ENCODE results near the gene TCF15. TPM values are rescaled to one million over a fixed set of nuclear protein-coding genes. Genes with fewer than 3 reads are reported as not detected.
A peak's percentile ranks its signal among the peaks of the same experiment; 100 is the strongest.

Gene TCF15
- total and polyA plus RNA-seq, 2 of the 13 experiments (the other 11 are each of a cell fraction or from before 2014, with no cell fraction given), result not detected

GRCh38 chr20:652615-653109 lies 42.6 kb upstream of the TCF15 start (continued):
- TF ChIP-seq ZNF513 (CRISPR knock-in tag; conservative IDR thresholded peaks at IDR 0.05) (no peak), ZBTB2 (CRISPR knock-in tag; IDR thresholded peaks at IDR 0.05; ENCODE audit: low read depth) (no peak), ZNF639 (CRISPR knock-in tag; conservative IDR thresholded peaks at IDR 0.05) (no peak), EP300 (IDR thresholded peaks at IDR 0.05; ENCODE audit: low read depth in 2 of 2, low read length in 2 of 2) (no peak), EP300 (CRISPR knock-in tag; IDR thresholded peaks at IDR 0.05; ENCODE audit: borderline replicate concordance) (no peak), FOXO1 (CRISPR knock-in tag; IDR thresholded peaks at IDR 0.05) (no peak), SNAPC5 (CRISPR knock-in tag; IDR thresholded peaks at IDR 0.05; ENCODE audit: borderline replicate concordance) (no peak), ZNF850 (CRISPR knock-in tag; conservative IDR thresholded peaks at IDR 0.05) (no peak; the same call in 1 of the 2 replicates), SNAPC2 (CRISPR knock-in tag; IDR thresholded peaks at IDR 0.05) (peak; percentile 15; the same call in 1 of the 2 replicates), ATRX (CRISPR knock-in tag; IDR thresholded peaks at IDR 0.05; ENCODE audit: borderline replicate concordance) (no peak), BCLAF1 (IDR thresholded peaks at IDR 0.05) (no peak), ZMYM2 (CRISPR knock-in tag; IDR thresholded peaks at IDR 0.05) (no peak), FOXA1 (IDR thresholded peaks at IDR 0.05) (no peak), FOXA1 (CRISPR knock-in tag; IDR thresholded peaks at IDR 0.05) (no peak), EHMT2 (IDR thresholded peaks at IDR 0.05; ENCODE audit: borderline replicate concordance, low read depth, low read length) (no peak), MYPOP (CRISPR knock-in tag; IDR thresholded peaks at IDR 0.05) (no peak), KDM5A (IDR thresholded peaks at IDR 0.05; ENCODE audit: borderline replicate concordance, low read length) (peak; percentile 64), POGZ (CRISPR knock-in tag; IDR thresholded peaks at IDR 0.05) (no peak), ZBTB26 (CRISPR knock-in tag; IDR thresholded peaks at IDR 0.05; ENCODE audit: borderline replicate concordance) (no peak), ZNF781 (CRISPR knock-in tag; IDR thresholded peaks at IDR 0.05; ENCODE audit: borderline replicate concordance, not compliant biosample characterization) (no peak), ZFP62 (CRISPR knock-in tag; IDR thresholded peaks at IDR 0.05) (no peak)

All from HepG2 (cell line).